GM12874 (cell line): ENCODE results near the gene VKORC1.

Experiments used
- CTCF ChIP-seq: IDR thresholded peaks from 2 replicates; pipeline ENCODE4 v1.5.1; 2011; ENCODE audit warnings: low read depth, mild to moderate bottlenecking, control low read depth, low read length, moderate library complexity; ENCODE audit not compliant: insufficient read depth

Gene VKORC1

GRCh38 chr16:31106509-31107464 is 12.2 kb upstream of the VKORC1 start:
- TF ChIP-seq CTCF, result no peak

- TF ChIP-seq CTCF, result peak; percentile 90
These were observed 11.1 kb upstream of the VKORC1 start for GRCh38 chr16:31105677-31106213.

- no peak for TF ChIP-seq CTCF
These were observed 5.5 kb upstream of the VKORC1 start for GRCh38 chr16:31099860-31100638.

- no peak for TF ChIP-seq CTCF
These were observed 541 bp downstream of the VKORC1 start for GRCh38 chr16:31094088-31094423.

- no peak for TF ChIP-seq CTCF
These were observed 1.4 kb downstream of the VKORC1 start for GRCh38 chr16:31093132-31093703.

- TF ChIP-seq CTCF, result no peak
These were observed 2.3 kb downstream of the VKORC1 start for GRCh38 chr16:31092330-31092729.

- no peak for TF ChIP-seq CTCF
These were observed 4.1 kb downstream of the VKORC1 start for GRCh38 chr16:31090540-31090939.
